ENCODE measurements around the gene NUBPL.
A peak's percentile ranks its signal among the peaks of the same experiment; 100 is the strongest.

NUBPL gene

GRCh38 chr14:31592122-31592521, 30.9 kb downstream of the NUBPL start:
- Histone ChIP-seq H2AK5ac (ENCODE audit: low read length) (no peak overlapping the region), H3K79me1 (ENCODE audit: low read length) (no peaks in the 10 kb centered on the region), H3K4me1 (ENCODE audit: control insufficient read depth in 1 of 2, insufficient read depth in 2 of 2, low read length in 2 of 2) (no peaks in the 10 kb centered on the region), H2BK120ac (ENCODE audit: insufficient read depth, low read length, poor library complexity) (no peak overlapping the region), H3K9ac (ENCODE audit: low read length) (no peak overlapping the region), H3K18ac (ENCODE audit: low read length) (no peak overlapping the region), H3K14ac (ENCODE audit: low read length) (no peak overlapping the region), H3K27me3 (ENCODE audit: insufficient read depth, low read length) (no peaks in the 10 kb centered on the region), H3K23ac (ENCODE audit: low read length) (no peak overlapping the region), H3K79me2 (ENCODE audit: control insufficient read depth, insufficient read depth, low read length, poor library complexity) (no peaks in the 10 kb centered on the region), H4K91ac (ENCODE audit: low read depth, low read length) (no peak overlapping the region), H3K4ac (ENCODE audit: low read depth, low read length) (no peak overlapping the region), H2BK12ac (ENCODE audit: low read length) (no peak overlapping the region), H2BK5ac (ENCODE audit: low read depth, low read length, poor library complexity) (no peak overlapping the region), H2AFZ (ENCODE audit: insufficient read depth, low read length, poor library complexity) (no peak overlapping the region), H4K8ac (ENCODE audit: low read depth, low read length) (no peak overlapping the region), H3K27ac (ENCODE audit: low read depth, low read length) (no peak overlapping the region), H3K9me3 (ENCODE audit: insufficient read depth, low read depth, low read length) (no peaks in the 10 kb centered on the region), H3K4me2 (ENCODE audit: low read length) (no peak overlapping the region), H3K4me3 (ENCODE audit: low read depth, low read length) (no peak overlapping the region), H3K36me3 (ENCODE audit: control insufficient read depth in 1 of 2, insufficient read depth in 2 of 2, low read length in 2 of 2) (no peaks in the 10 kb centered on the region), H4K12ac (ENCODE audit: low read depth, low read length) (no peak overlapping the region)
- no peak for DNase-seq

GRCh38 chr14:31592631-31593030, 31.4 kb downstream of the NUBPL start:
- no peak overlapping the region for H2BK5ac ChIP-seq (ENCODE audit: low read depth, low read length, poor library complexity)
- no peak overlapping the region for H3K4me3 ChIP-seq (ENCODE audit: low read depth, low read length)
- H3K79me1 ChIP-seq (ENCODE audit: low read length), result no peaks in the 10 kb centered on the region
- no peaks in the 10 kb centered on the region for H3K79me2 ChIP-seq (ENCODE audit: control insufficient read depth, insufficient read depth, low read length, poor library complexity)
- no peak overlapping the region for H4K12ac ChIP-seq (ENCODE audit: low read depth, low read length)
- no CpG with 5 or more reads among the region's 2 CpGs for WGBS (ENCODE audit: extremely low coverage, insufficient coverage, insufficient read length)
- no peaks in the 10 kb centered on the region for H3K36me3 ChIP-seq (ENCODE audit: control insufficient read depth in 1 of 2, insufficient read depth in 2 of 2, low read length in 2 of 2)
- H3K18ac ChIP-seq (ENCODE audit: low read length), result no peak overlapping the region
- no peak overlapping the region for H3K9ac ChIP-seq (ENCODE audit: low read length)
- H2BK120ac ChIP-seq (ENCODE audit: insufficient read depth, low read length, poor library complexity), result no peak overlapping the region
- H3K4me1 ChIP-seq (ENCODE audit: control insufficient read depth in 1 of 2, insufficient read depth in 2 of 2, low read length in 2 of 2), result no peaks in the 10 kb centered on the region
- H2AFZ ChIP-seq (ENCODE audit: insufficient read depth, low read length, poor library complexity), result no peak overlapping the region
- no peak overlapping the region for H2BK12ac ChIP-seq (ENCODE audit: low read length)
- no peak overlapping the region for H2AK5ac ChIP-seq (ENCODE audit: low read length)
- no peak for DNase-seq
- H3K4ac ChIP-seq (ENCODE audit: low read depth, low read length), result no peak overlapping the region
- H3K27me3 ChIP-seq (ENCODE audit: insufficient read depth, low read length), result no peaks in the 10 kb centered on the region
- H4K8ac ChIP-seq (ENCODE audit: low read depth, low read length), result no peak overlapping the region
- no peak overlapping the region for H3K27ac ChIP-seq (ENCODE audit: low read depth, low read length)
- no peak overlapping the region for H4K91ac ChIP-seq (ENCODE audit: low read depth, low read length)
- no peaks in the 10 kb centered on the region for H3K9me3 ChIP-seq (ENCODE audit: insufficient read depth, low read depth, low read length)
- no peak overlapping the region for H3K23ac ChIP-seq (ENCODE audit: low read length)
- no peak overlapping the region for H3K14ac ChIP-seq (ENCODE audit: low read length)
- no peak overlapping the region for H3K4me2 ChIP-seq (ENCODE audit: low read length)

GRCh38 chr14:31596342-31597095, 35.3 kb downstream of the NUBPL start:
- peaks cover 0 to 2% of the 10 kb centered on the region in 2 experiments for H3K36me3 ChIP-seq (ENCODE audit: control insufficient read depth in 1 of 2, insufficient read depth in 2 of 2, low read length in 2 of 2)
- no peak overlapping the region for H2AK5ac ChIP-seq (ENCODE audit: low read length)
- no peak overlapping the region for H2BK120ac ChIP-seq (ENCODE audit: insufficient read depth, low read length, poor library complexity)
- no peak overlapping the region for H2BK12ac ChIP-seq (ENCODE audit: low read length)
- H3K27ac ChIP-seq (ENCODE audit: low read depth, low read length), result no peak overlapping the region
- no peak overlapping the region for H3K4me2 ChIP-seq (ENCODE audit: low read length)
- H4K91ac ChIP-seq (ENCODE audit: low read depth, low read length), result no peak overlapping the region
- H3K4me1 ChIP-seq (ENCODE audit: control insufficient read depth in 1 of 2, insufficient read depth in 2 of 2, low read length in 2 of 2), result no peaks in the 10 kb centered on the region
- DNase-seq, result peak in 1 of 2 donors; percentile 35
- H3K4ac ChIP-seq (ENCODE audit: low read depth, low read length), result no peak overlapping the region
- H3K23ac ChIP-seq (ENCODE audit: low read length), result no peak overlapping the region
- H3K14ac ChIP-seq (ENCODE audit: low read length), result no peak overlapping the region
- peaks cover 2% of the 10 kb centered on the region for H3K9me3 ChIP-seq (ENCODE audit: insufficient read depth, low read depth, low read length)
- no peak overlapping the region for H3K4me3 ChIP-seq (ENCODE audit: low read depth, low read length)
- no peak overlapping the region for H3K9ac ChIP-seq (ENCODE audit: low read length)
- WGBS (ENCODE audit: extremely low coverage, insufficient coverage, insufficient read length), result no CpG with 5 or more reads among the region's 7 CpGs
- no peak overlapping the region for H2AFZ ChIP-seq (ENCODE audit: insufficient read depth, low read length, poor library complexity)
- no peak overlapping the region for H4K12ac ChIP-seq (ENCODE audit: low read depth, low read length)
- H3K79me2 ChIP-seq (ENCODE audit: control insufficient read depth, insufficient read depth, low read length, poor library complexity), result no peaks in the 10 kb centered on the region
- H4K8ac ChIP-seq (ENCODE audit: low read depth, low read length), result no peak overlapping the region
- no peaks in the 10 kb centered on the region for H3K27me3 ChIP-seq (ENCODE audit: insufficient read depth, low read length)
- H2BK5ac ChIP-seq (ENCODE audit: low read depth, low read length, poor library complexity), result no peak overlapping the region
- no peaks in the 10 kb centered on the region for H3K79me1 ChIP-seq (ENCODE audit: low read length)
- no peak overlapping the region for H3K18ac ChIP-seq (ENCODE audit: low read length)

GRCh38 chr14:31605702-31606101, 44.5 kb downstream of the NUBPL start:
- no peak overlapping the region for H4K8ac ChIP-seq (ENCODE audit: low read depth, low read length)
- H3K4me3 ChIP-seq (ENCODE audit: low read depth, low read length), result no peak overlapping the region
- no peak overlapping the region for H4K91ac ChIP-seq (ENCODE audit: low read depth, low read length)
- H3K9me3 ChIP-seq (ENCODE audit: insufficient read depth, low read depth, low read length), result no peaks in the 10 kb centered on the region
- H3K79me1 ChIP-seq (ENCODE audit: low read length), result no peaks in the 10 kb centered on the region
- H3K4me1 ChIP-seq (ENCODE audit: control insufficient read depth in 1 of 2, insufficient read depth in 2 of 2, low read length in 2 of 2), result no peaks in the 10 kb centered on the region
- no peaks in the 10 kb centered on the region for H3K79me2 ChIP-seq (ENCODE audit: control insufficient read depth, insufficient read depth, low read length, poor library complexity)
- no CpG with 5 or more reads among the region's 2 CpGs for WGBS (ENCODE audit: extremely low coverage, insufficient coverage, insufficient read length)
- H3K18ac ChIP-seq (ENCODE audit: low read length), result no peak overlapping the region
- no peaks in the 10 kb centered on the region for H3K36me3 ChIP-seq (ENCODE audit: control insufficient read depth in 1 of 2, insufficient read depth in 2 of 2, low read length in 2 of 2)
- no peak overlapping the region for H3K14ac ChIP-seq (ENCODE audit: low read length)
- no peak overlapping the region for H2AFZ ChIP-seq (ENCODE audit: insufficient read depth, low read length, poor library complexity)
- no peak overlapping the region for H2AK5ac ChIP-seq (ENCODE audit: low read length)
- H3K9ac ChIP-seq (ENCODE audit: low read length), result no peak overlapping the region
- no peak overlapping the region for H2BK12ac ChIP-seq (ENCODE audit: low read length)
- no peak overlapping the region for H3K4me2 ChIP-seq (ENCODE audit: low read length)
- DNase-seq, result no peak
- no peak overlapping the region for H4K12ac ChIP-seq (ENCODE audit: low read depth, low read length)
- no peak overlapping the region for H3K23ac ChIP-seq (ENCODE audit: low read length)
- H3K4ac ChIP-seq (ENCODE audit: low read depth, low read length), result no peak overlapping the region
- no peak overlapping the region for H3K27ac ChIP-seq (ENCODE audit: low read depth, low read length)
- H2BK5ac ChIP-seq (ENCODE audit: low read depth, low read length, poor library complexity), result no peak overlapping the region
- no peaks in the 10 kb centered on the region for H3K27me3 ChIP-seq (ENCODE audit: insufficient read depth, low read length)
- no peak overlapping the region for H2BK120ac ChIP-seq (ENCODE audit: insufficient read depth, low read length, poor library complexity)
